GM12875 (cell line): ENCODE results near the gene PSMG2.

ENCODE experiments used
- H3K4me3 ChIP-seq: one replicate; pipeline ENCODE4 v1.5.1; 2011; ENCODE audit warnings: low read depth, low read length, control low read depth
- CTCF ChIP-seq: IDR thresholded peaks from 2 replicates; pipeline ENCODE4 v1.5.1; 2011; ENCODE audit warnings: low read depth, mild to moderate bottlenecking, control low read depth, inconsistent platforms, low read length, moderate library complexity, borderline replicate concordance; ENCODE audit not compliant: insufficient read depth

The PSMG2 gene

GRCh38 chr18:12767580-12768155 lies 64.8 kb downstream of the PSMG2 start:
- TF ChIP-seq CTCF = no peak
- H3K4me3 ChIP-seq = no peak overlapping the region

- H3K4me3 ChIP-seq = no peak overlapping the region
- TF ChIP-seq CTCF = no peak
Measured at GRCh38 chr18:12768625-12769024, 65.8 kb downstream of the PSMG2 start.

GRCh38 chr18:12769136-12769535 lies 66.3 kb downstream of the PSMG2 start:
- no peak for TF ChIP-seq CTCF
- no peak overlapping the region for H3K4me3 ChIP-seq

GRCh38 chr18:12769644-12770440 lies 67.0 kb downstream of the PSMG2 start:
- no peak overlapping the region for H3K4me3 ChIP-seq
- TF ChIP-seq CTCF = no peak

- no peak overlapping the region for H3K4me3 ChIP-seq
- TF ChIP-seq CTCF = no peak
Measured at GRCh38 chr18:12770469-12771219, 67.8 kb downstream of the PSMG2 start.

GRCh38 chr18:12772111-12772510 lies 69.3 kb downstream of the PSMG2 start:
- H3K4me3 ChIP-seq = no peak overlapping the region
- TF ChIP-seq CTCF = no peak
